Measurements from ENCODE around the gene KMT2C. TPM values are rescaled to one million over a fixed set of nuclear protein-coding genes. Genes with fewer than 3 reads are reported as not detected.

Gene KMT2C
- total and polyA plus RNA-seq, 2 of the 8 experiments (the other 6 are each of a cell fraction or from before 2014, with no cell fraction given) = 9.1 to 40.8 TPM

GRCh38 chr7:152158801-152159587, 276.8 kb downstream of the KMT2C start:
- Histone ChIP-seq H3K23me2 (ENCODE audit: low read depth, low read length) (no peaks in the 10 kb centered on the region), H3K18ac (ENCODE audit: extremely low read depth, low read length) (no peak overlapping the region), H3K27me3 (replicated peaks in 1 of 4; ENCODE audit: control insufficient read depth in 3 of 4, extremely low read depth in 1 of 4, insufficient read depth in 3 of 4, low read length in 3 of 4) (no peaks in the 10 kb centered on the region), H2BK120ac (replicated peaks; ENCODE audit: low read depth, low read length) (no peak overlapping the region), H2AFZ (ENCODE audit: low read length) (no peak overlapping the region), H3K4ac (replicated peaks; ENCODE audit: insufficient read length, low read depth, low read length) (no peak overlapping the region), H4K20me1 (replicated peaks in 1 of 2; ENCODE audit: control insufficient read depth in 1 of 2, insufficient read depth in 2 of 2, low read length in 2 of 2) (peaks cover 1 to 4% of the 10 kb centered on the region in 2 experiments), H4K91ac (replicated peaks; ENCODE audit: insufficient read length, low read length) (no peak overlapping the region), H3K4me2 (ENCODE audit: insufficient read depth in 1 of 2, low read depth in 2 of 2, low read length in 2 of 2) (no peak overlapping the region), H3K9ac (replicated peaks in 1 of 4; ENCODE audit: extremely low read depth in 1 of 4, low read depth in 3 of 4, low read length in 3 of 4) (no peak overlapping the region), H3K4me1 (replicated peaks in 1 of 4; ENCODE audit: control insufficient read depth in 3 of 4, insufficient read depth in 4 of 4, low read length in 3 of 4) (no peaks in the 10 kb centered on the region), H4K5ac (ENCODE audit: insufficient read length, low read depth, low read length) (no peak overlapping the region), H3K27ac (ENCODE audit: low read depth, low read length) (no peak overlapping the region), H3K79me1 (ENCODE audit: low read depth, low read length) (no peaks in the 10 kb centered on the region), H3K79me2 (ENCODE audit: control insufficient read depth in 1 of 2, insufficient read depth in 2 of 2, low read length in 2 of 2) (no peaks in the 10 kb centered on the region), H3K14ac (ENCODE audit: insufficient read length) (no peak overlapping the region), H3K23ac (ENCODE audit: insufficient read length) (no peak overlapping the region), H2BK5ac (ENCODE audit: low read depth, low read length) (no peak overlapping the region), H3K4me3 (ENCODE audit: extremely low read depth in 1 of 4, insufficient read depth in 2 of 4, low read depth in 3 of 4, low read length in 4 of 4) (no peak overlapping the region), H2BK12ac (ENCODE audit: low read depth, low read length) (no peak overlapping the region), H3K56ac (replicated peaks; ENCODE audit: insufficient read length, low read depth, low read length) (no peak overlapping the region), H4K8ac (ENCODE audit: extremely low read depth, insufficient read depth, low read length) (no peak overlapping the region), H2BK15ac (ENCODE audit: low read length) (no peak overlapping the region), H3K9me3 (ENCODE audit: insufficient read depth in 2 of 2, low read depth in 1 of 2, low read length in 1 of 2) (no peaks in the 10 kb centered on the region), H2AK5ac (ENCODE audit: low read depth, low read length) (no peak overlapping the region), H3K36me3 (ENCODE audit: control insufficient read depth in 2 of 4, insufficient read depth in 4 of 4, low read length in 3 of 4) (peaks cover 16 to 68% (median 36%) of the 10 kb centered on the region in 4 experiments), H2BK20ac (ENCODE audit: low read length) (no peak overlapping the region)
- POLR2A ChIA-PET (ENCODE audit: partially characterized antibody) = interaction anchor here (0.6 kb wide), 1 partner anchor 260 kb away, joined by 3 read pairs; no protein-coding TSS in a partner anchor
- CTCF ChIA-PET (ENCODE audit: partially characterized antibody) = interaction anchor here (1.1 to 2.6 kb wide), 3 partner anchors 13 to 548 kb away, joined by 3 to 8 read pairs (median 4); no protein-coding TSS in a partner anchor
- DNase-seq (ENCODE audit: low read depth in 1 of 2, low spot score in 2 of 2) (no peak), FAIRE-seq (no peak)
- TF ChIP-seq TAF7 (optimal IDR thresholded peaks at IDR 0.05; ENCODE audit: borderline replicate concordance, low read depth, low read length) (no peak), SIRT6 (IDR thresholded peaks at IDR 0.05; ENCODE audit: low read length) (no peak), EGR1 (IDR thresholded peaks at IDR 0.05; ENCODE audit: borderline replicate concordance, low read depth, low read length) (no peak), CHD2 (IDR thresholded peaks at IDR 0.05; ENCODE audit: low read length) (no peak), RNF2 (IDR thresholded peaks at IDR 0.05; ENCODE audit: borderline replicate concordance, low read depth, low read length, missing control alignments, poor library complexity, severe bottlenecking) (no peak), ATF2 (IDR thresholded peaks at IDR 0.05; ENCODE audit: low read length) (no peak), KDM5A (IDR thresholded peaks at IDR 0.05; ENCODE audit: low read length) (no peak), CREB1 (IDR thresholded peaks at IDR 0.05) (no peak), TCF12 (IDR thresholded peaks at IDR 0.05; ENCODE audit: low read depth, low read length) (no peak)
- TF ChIP-seq, protein P1, sequence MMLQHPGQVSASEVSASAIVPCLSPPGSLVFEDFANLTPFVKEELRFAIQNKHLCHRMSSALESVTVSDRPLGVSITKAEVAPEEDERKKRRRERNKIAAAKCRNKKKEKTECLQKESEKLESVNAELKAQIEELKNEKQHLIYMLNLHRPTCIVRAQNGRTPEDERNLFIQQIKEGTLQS (IDR thresholded peaks at IDR 0.05; ENCODE audit: insufficient read depth, low read depth, low read length) = no peak
- 93% methylated on average over 11 of the region's 11 CpGs; no CpG with 5 or more reads in 1 of the 2 experiments for WGBS, 2 experiments (ENCODE audit: extremely low coverage in 1 of 2, insufficient coverage in 1 of 2, insufficient read length in 1 of 2, insufficient replicate concordance in 2 of 2, low coverage in 1 of 2, low lambda C conversion rate in 2 of 2, missing lambda C conversion rate in 1 of 2)

Data from H1 (cell line).